HG02763 (cell line): Measurements from ENCODE around the gene AK8.

ENCODE experiments used
- ATAC-seq: cut with Tn5 transposase; IDR thresholded peaks from one replicate; pipeline ENCODE4 v1.9.1; 2021; ENCODE audit warnings: mild to moderate bottlenecking, moderate library complexity; ENCODE audit not compliant: unreplicated experiment

AK8 gene

GRCh38 chr9:132861666-132862065, 16.4 kb downstream of the AK8 start:
- no peak for ATAC-seq

DNA sequence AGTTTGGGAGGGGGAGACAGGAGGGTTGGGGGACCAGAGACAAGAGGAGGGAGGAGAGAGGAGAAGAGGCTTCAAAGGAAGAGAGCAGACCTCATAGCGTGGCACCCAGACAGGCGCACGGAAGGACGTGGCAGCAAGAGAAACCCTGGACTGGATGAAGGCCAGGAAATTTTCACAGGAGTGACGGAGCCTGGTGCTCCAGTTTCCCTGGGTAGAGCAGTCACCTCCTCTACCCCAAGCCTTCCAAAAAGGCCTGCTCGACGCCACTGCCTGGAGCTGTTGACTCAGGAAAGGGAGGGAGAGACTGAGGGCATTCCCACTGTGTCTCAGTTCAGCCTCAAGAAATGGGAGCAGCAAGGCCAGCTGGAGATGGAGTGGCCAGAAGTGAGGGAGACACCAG, 19.3 kb downstream of the AK8 start:
- ATAC-seq: no peak

GRCh38 chr9:132857616-132858342, 20.3 kb downstream of the AK8 start:
- no peak for ATAC-seq

DNA sequence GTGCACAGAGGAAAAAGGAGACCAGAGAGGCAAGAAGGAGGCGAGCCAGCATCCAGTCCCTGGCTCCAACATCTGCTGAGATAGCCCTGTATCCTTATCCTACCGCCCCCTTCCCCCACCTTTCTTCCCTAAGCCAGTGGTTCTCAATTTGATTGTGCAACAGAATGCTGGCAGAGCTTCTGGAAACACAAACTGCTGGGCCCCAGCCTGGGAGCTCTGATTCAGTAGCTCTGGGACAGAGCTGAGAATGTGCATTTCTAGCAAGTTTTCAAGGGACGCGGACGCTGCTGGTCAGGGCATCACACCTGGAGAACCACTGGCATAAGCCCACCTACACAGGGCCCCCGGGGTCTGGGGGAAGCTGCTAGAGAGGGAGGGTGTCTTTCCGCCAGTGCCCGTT, 21.1 kb downstream of the AK8 start:
- no peak for ATAC-seq

- ATAC-seq: no peak
Measured at GRCh38 chr9:132855904-132856303, 22.2 kb downstream of the AK8 start.

GRCh38 chr9:132854832-132855231, 23.3 kb downstream of the AK8 start:
- ATAC-seq: no peak

- ATAC-seq: no peak
Measured at GRCh38 chr9:132853482-132853881, 24.6 kb downstream of the AK8 start.

GRCh38 chr9:132849185-132849706, 28.8 kb downstream of the AK8 start:
- ATAC-seq: no peak

DNA sequence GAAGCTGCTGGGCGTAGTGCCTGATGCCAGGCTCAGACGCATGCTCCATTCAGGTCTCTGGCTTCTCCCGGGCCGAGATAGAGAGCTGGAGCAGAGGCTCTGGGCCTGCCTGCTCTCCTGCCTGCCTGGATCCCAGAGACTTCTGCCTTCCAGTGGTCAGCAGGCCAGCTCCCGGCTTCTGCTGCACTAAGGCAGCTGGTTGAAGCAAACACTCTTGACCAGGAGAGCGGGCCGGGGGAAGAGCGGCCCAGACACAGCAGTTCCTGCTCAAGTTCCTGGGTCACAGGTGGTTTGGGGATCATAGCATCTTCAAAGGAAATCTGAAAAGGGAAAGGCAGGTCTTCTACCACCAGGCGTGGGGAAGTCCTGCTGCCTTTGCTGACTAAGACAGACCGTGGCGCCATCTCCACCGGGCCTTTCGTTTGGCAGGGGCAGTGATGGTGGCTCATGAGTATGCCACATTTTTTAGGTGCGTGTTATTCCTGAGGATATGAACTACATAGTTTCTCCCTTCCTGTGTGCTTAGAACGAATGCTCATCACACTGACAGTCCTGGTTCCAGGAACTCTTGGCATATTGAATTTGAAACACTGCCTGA, 31.1 kb downstream of the AK8 start:
- no peak for ATAC-seq

GRCh38 chr9:132846109-132846917, 31.8 kb downstream of the AK8 start:
- no peak for ATAC-seq

DNA sequence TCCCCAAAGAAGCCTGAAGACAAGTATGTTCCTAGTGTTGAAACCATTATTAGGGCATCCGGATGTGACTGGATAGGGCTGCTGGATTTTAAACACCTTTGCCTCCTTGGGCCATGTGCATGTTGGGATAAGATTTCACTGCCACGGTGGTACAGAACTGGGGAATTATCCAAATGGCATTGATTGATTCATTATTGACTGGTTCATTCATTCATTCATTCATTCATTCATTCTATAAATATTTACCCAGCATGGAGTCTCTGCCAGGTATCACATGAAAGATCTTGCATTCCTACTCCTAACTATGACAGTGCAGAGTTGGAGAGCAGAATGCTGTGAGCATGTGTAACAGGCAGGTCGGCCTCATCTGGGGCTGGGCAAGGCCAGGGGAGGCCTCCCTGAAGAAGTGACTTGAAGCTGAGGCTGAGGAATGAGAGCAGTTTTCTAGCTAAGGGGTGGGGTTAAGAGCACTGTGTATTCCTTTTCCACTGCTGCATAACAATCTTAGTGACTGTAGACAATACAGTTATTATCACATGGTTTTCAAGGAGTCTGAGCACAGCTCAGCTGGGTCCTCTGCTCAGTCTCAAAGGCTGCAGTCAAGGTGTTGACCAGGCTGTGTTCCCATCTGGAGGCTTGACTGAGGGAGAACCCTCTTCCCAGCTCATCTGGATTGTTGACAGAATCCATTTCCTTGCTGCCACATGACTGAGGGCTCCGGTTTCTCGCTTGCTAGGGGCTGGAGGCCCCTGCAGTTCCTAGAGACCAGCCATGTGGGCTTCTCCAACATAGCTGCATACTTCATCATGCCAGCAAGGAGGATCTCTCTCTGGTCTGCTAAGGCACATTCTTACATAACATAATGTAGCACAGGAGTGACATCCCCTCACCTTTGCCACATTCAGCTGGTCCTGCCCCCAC, 35.7 kb downstream of the AK8 start:
- no peak for ATAC-seq

DNA sequence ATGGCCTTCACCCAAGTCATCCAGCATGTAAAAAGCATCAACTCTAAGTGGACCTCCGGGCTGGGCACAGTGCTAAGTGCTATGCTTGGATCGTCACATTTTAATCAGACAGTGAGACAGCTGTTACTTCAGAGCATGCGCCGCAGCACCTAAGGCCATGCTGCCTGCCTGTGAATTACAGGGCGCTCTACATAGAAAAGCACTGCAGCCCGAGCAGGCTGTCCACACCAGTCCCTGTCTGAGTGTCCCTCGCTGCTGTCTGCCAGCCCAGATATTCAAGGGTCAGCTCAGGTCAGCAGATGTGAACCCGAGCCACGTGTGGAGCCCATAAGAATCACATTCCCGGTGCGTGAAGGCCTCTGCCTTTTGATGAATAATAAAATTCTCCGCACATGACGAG, 37.1 kb downstream of the AK8 start:
- ATAC-seq: no peak

- ATAC-seq: no peak
Measured at GRCh38 chr9:132838291-132838690, 39.8 kb downstream of the AK8 start.

DNA sequence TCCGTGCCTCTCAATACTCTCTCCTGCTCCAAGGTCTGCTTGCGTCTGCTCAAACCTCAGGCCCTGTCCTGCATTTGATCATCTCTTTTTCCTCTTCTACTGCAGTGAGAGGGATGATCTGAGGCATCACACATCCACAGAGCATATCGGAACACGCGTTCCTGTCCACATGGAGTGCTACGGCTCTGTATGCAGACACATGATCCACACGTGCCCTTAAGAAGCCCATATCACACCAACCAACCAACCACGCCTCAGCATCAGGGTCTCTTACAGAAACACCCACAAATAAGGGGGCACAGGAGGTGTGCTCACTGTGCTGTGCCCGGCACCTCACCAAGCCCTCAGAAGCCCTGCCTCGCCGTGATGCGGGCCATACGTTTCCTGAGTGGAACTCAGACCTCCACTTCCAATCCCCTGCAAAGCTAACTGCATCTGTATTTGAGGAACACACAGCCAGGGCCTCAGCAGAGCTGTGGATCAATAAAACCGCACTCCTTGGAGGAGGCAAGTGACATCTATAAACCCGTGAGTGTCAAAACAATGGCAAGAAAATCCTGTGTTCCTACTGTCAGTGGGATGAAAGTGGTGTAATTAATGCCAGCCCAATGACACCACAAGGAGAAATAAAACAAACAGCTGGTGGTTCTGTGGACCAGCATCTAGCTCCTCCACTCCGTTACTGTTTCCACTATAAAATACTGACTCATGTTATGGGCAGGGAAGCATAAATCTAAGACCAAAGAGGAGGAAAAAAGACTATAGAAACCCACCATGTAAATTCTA, 40.4 kb downstream of the AK8 start:
- no peak for ATAC-seq

DNA sequence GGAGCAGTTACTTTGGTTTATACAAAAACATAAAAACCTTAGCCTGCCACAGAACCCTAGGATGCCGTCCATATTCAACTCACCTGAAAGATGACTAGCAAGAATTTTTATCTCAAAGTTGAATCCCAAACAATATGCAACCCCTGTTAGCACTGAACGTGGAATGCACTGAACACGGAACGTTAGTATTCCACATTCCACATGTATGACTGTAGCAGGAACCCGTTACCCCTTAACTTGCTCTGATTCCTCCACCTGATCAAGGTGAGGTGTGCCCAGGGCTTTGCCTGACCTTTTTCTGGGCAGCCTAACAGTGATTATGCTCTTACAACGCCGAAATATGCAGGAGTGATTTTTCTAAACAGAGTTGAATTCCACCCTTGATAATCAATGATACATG, 43.7 kb downstream of the AK8 start:
- ATAC-seq: no peak

- no peak for ATAC-seq
Measured at GRCh38 chr9:132833550-132834121, 44.4 kb downstream of the AK8 start.

GRCh38 chr9:132832171-132832881, 45.8 kb downstream of the AK8 start:
- no peak for ATAC-seq

DNA sequence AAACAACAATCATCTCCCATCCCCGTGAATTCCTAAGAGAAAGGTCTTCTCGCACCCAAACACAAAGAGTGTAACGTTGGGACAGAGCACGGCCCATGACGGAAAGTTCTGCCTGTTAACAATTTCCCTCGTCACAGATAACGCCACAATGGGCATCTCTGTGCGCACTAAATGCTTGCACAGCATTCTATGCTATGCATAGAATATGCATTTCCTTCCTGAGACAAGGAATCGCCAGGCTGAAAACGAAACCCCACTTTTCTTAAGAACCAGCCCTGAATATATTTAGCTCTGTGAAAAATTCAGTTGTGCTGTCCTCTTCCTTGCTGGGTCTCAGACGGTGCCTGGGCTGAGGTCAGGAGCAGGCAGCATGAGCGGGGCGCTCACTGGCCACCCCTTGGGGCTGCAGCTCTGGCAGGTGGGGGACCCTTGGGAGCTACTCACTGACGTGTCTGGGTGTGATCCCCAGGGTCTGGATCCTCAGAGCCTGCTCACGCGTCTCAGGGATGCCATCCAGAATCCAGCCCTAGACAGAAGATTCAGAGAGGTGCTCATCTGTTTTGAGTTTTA, 49.8 kb downstream of the AK8 start:
- no peak for ATAC-seq

DNA sequence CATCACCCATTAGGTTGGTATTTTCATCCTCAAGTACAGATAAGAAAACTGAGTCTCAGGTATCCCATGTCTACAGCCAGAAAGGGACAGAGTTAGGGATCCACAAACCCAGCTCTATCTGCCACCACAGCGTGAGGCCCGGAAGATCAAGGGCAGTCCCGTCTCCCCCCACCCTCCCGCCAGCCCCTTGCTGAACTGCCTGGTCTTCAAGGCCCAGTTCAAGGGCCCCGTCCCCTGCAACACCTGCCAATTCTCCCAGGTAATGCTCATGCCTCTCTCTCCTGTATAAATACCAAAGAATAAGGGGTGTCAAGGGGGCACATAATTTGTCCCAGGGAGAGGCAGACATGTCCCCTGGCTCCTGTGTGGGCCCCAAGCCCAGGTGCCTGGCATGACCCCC, 50.7 kb downstream of the AK8 start:
- ATAC-seq: no peak
